Measurements from ENCODE around the gene CFAP299.
"Not testable (repeated sequence)": the region's sequence is repeated elsewhere in the genome, so short reads cannot be mapped to it uniquely, and the experiment has no call there.

CFAP299 gene

DNA sequence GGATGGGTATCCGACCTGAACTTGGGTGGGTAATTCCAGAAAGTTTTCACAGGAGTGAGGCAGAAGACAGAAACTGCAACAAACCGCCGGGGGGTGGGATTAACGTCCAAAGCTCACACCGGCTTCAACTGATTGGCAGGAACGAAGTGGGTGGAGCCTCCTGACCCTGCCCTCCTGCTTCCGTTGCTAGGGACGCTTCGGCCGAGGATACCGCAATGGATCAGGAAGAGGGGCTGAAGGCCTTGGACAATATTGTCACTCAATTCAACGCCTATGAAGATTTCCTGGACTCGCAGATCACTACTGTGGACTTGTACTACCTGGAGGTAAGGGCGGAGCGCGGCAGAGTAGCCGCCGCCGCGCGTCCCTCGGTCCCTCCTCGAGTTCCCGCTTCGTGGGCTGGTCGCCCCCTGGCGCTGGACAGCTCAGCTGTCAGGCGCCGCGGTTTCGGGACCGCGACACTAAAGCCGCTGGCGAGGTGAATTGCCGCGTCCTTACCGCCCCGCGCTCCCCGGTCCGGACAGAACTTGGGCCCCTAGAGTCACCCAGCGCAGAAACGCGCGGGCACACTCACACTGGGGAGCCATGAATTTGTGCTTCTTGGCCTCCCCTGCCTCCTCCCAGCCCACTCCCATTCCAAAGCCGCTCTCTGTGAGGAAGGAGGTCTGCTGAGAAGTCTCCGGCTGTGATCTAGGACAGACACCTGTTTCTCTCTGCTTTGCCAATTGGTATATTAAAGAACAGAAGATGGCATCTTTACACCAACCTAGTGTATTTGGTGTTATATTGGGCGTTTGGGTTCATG, at the start of gene CFAP299:
TSS of gene CFAP299 (plus strand) at position 177 of the 805 bp plus-strand sequence.
- DNase-seq (ENCODE audit: low read depth in 1 of 2, low spot score in 1 of 2): peak; percentile 9 to 54

DNA sequence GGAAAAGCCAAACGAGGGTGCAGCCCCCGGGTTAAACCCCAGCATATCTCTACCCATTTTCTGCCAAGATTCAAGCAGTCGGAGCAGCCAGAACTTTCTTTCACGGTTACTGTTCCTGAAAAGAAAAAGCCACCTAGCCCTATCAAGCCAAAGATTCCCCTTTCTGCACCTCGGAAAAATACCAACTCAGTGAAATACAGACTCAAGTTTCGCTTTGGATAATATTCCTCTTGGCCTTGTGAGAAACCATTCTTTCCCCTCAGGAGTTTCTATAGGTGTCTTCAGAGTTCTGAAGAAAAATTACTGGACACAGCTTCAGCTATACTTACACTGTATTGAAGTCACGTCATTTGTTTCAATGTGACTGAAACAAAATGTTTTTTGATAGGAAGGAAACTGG, 49.1 kb upstream of the CFAP299 start:
- no peak for DNase-seq (ENCODE audit: low read depth in 1 of 2, low spot score in 1 of 2)

DNA sequence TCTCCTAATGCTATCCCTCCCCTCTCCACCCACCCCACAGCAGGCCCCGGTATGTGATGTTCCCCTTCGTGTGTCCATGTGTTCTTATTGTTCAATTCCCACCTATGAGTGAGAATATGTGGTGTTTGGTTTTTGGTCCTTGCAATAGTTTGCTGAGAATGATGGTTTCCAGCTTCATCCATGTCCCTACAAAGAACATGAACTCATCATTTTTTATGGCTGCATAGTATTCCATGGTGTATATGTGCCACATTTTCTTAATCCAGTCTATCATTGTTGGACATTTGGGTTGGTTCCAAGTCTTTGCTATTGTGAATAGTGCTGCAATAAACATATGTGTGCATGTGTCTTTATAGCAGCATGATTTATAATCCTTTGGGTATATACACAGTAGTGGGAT, 44.9 kb upstream of the CFAP299 start:
- DNase-seq (ENCODE audit: low read depth in 1 of 2, low spot score in 1 of 2): not testable (repeated sequence)

DNA sequence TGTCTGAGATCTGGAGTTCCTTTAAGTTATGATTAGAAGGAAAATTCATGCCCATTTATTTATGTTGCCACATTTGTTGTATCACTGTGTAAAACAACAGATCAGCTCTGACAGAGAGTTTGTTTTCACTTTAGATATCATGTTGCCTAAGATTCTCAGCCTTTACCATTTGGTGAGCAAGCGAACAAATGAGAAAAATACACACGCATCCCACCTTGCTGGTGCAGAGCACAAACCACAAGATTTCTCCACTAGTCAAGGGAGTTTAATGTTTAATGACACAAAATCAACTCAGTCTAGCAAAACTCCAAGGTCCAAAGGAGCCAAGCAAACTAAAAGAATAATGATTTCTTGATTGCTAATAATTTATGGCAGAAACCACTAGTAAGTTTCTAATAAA, 41.3 kb upstream of the CFAP299 start:
- DNase-seq (ENCODE audit: low read depth in 1 of 2, low spot score in 1 of 2): no peak

DNA sequence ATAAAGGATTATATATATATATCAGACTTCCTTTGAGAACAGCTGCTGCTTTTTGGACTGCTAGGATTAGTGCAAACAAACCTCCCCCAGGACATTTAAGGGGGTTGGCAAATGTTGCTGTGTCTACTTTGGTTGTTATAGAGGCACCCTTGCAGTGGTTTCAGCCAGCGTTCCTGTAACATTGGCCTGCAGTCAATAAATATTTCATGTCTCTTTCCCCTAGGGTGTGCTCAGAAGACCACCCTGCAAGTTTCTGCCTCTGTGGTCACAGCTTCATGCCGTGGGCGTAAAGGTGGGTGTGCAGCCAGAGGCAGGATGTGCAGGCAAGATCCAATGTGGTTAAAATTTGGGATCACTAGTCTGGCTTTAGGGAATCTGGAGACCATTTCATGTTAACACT, 40.2 kb upstream of the CFAP299 start:
- no peak for DNase-seq (ENCODE audit: low read depth in 1 of 2, low spot score in 1 of 2)

DNA sequence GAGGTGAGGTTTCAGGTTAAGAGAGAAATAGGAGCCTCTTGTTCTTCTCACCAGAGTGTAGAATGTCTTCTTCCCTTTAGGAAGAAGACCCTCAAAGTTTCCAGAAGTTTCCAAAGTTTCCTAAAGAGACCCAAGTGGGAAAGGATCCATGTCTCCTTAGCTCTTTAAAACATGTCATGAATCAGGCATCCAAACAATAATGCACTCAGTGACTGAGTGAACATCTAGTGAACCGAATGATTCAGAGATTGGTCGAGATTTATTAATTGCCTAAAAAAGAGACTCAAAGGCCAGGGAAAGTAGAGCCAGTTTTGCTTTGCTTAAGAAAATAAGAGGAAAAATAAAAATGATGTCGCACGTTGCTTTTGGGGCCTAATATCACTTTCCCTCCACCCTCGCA, 39.7 kb upstream of the CFAP299 start:
- no peak for DNase-seq (ENCODE audit: low read depth in 1 of 2, low spot score in 1 of 2)

DNA sequence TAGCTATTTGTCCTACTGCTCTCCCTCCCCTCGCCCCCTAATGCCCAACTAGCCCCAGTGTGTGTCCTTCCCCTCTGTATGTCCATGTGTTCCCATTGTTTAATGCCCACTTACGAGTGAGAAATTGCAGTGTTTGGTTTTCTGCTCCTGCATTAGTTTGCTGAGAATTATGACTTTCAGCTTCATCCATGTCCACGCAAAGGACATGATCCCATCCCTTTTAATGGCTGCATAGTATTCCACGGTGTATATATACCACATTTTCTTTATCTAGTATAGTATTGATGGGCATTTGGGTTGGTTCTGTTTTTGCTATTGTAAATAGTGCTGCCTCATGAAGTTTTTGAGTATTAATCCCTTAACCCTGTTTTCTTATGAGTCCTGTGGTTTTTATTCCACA, 33.6 kb upstream of the CFAP299 start:
- no peak for DNase-seq (ENCODE audit: low read depth in 1 of 2, low spot score in 1 of 2)

DNA sequence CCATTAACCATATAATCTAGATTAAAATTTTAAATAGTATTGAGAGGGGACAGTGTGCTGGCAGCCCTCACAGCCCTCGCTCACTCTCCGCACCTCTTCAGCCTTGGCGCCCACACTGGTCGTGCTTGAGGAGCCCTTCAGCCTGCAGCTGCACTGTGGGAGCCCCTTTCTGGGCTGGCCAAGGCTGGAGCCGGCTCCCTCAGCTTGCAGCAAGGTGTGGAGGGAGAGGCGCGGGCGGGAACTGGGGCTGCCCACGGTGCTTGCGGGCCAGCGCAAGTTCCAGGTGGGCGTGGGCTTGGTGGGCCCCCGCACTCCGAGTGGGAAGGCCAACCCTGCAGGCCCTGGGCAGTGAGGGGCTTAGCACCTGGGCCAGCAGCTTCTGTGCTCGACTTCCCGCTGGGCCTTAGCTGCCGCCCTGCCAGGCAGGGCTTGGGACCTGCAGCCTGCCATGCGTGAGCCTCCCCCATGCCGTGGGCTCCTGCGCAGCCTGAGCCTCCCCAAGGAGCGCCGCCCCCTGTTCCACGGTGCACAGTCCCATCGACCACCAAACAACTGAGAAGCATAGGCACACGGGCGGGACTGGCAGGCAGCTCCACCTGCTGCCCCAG, 32.8 kb upstream of the CFAP299 start:
- no peak for DNase-seq (ENCODE audit: low read depth in 1 of 2, low spot score in 1 of 2)

DNA sequence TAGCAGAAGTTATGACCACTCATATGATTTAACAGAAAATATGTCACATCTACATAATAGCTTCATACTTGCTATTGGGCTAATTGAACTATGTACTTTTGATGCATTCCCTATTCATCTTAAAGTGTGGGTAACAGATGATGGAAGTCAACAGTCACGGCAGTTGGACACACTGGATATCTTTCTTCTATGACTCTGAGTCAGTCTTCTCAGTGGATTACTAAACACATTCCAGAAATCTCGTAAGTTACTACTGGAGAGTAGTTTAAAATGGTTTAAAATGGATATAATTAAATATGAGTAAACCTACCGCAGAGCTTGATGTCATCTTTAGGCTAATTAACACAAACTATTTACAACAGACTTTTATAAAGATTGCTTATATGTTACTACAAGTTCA, 30.1 kb upstream of the CFAP299 start:
- no peak for DNase-seq (ENCODE audit: low read depth in 1 of 2, low spot score in 1 of 2)

DNA sequence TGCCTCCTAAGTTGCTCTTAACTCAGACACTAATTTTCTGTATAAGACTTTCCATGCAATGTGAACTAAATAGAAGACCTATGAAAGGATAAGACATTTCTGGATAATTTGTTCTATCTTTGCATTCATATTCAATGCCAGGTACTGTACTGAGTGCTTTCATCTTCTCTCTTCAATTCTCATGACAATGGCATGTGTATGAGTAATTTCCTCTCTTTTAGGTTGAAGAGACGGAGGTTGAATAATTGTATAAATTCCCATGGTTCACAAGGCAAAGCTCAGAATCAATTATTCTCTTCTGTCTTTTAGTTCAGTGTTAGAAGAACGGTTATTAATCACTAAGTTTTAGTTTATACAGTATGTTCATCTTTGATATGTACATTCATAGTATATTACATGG, 29.3 kb upstream of the CFAP299 start:
- DNase-seq (ENCODE audit: low read depth in 1 of 2, low spot score in 1 of 2): no peak

DNA sequence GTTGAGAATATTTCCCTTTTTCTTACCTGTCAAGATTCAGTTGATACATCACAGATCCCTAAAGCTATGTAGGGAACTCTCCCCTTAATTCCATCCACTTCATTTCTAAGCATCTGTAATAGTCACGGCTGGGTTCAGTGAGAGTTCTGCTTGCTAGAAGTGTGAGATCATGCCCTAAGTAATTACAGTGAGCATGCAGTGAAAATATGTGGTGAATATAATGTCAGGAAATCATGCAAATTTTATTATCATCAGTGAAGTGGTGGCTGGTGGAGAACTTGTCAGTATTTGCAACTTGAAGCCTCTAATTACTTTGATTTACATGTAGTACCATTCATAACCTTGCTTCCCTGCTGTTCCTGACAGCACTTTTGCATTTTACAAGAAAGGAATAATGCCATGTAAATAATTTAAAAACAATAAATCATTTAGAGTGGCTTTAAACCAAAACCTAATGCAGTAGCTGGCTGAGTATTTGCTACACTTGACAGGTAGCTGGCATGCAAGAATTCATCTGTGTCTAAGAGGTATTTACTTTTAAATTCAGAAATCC, 28.3 kb upstream of the CFAP299 start:
- no peak for DNase-seq (ENCODE audit: low read depth in 1 of 2, low spot score in 1 of 2)

DNA sequence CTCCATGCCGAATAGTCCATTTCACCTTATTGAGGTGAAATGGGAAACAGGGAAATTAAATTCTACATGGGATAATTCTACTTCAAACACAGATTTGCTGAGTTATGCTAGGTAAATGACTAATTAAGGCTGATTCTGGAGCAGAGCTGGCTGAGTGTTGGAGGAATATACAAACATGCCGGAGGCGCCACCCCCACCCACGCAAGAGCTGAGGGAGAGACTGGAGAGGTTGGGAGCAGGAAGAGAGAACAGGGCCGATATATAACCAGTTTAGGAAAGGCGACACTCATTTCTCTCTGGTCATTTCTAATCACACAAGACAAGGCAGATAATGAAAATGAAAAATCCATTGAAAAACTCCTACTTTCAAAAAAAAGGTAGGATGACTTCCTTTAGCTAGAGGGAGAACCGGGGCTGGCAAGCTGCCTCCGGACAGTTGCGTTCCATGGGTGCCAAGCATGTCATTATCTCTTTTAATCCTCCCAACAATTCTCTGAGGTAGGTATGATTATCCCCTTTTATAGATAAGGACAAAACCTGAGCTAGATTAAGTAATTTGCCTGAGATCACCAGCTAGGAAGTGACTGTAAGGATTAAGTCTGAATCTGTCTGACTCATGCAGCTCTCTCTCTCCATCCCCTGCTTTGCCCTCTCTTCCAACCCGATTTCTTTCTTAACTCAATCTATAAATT, 27.6 kb upstream of the CFAP299 start:
- no peak for DNase-seq (ENCODE audit: low read depth in 1 of 2, low spot score in 1 of 2)

DNA sequence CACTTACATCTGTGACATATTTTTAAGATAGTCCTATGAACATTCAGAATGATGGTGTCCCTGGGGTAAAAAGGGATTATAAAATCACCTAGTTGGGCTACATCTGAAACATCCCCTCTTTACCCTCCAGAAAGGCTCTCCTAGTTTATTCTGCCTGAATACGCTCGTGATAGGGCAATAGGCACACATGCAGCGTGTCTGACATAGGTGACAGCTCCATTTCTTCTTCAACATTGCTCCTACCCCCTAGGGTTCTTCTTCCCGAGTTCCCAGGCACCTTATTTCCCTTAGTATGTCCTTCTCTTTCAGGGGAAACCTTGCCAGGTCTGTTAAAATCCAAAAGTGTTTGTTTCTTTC, 27.1 kb upstream of the CFAP299 start:
- no peak for DNase-seq (ENCODE audit: low read depth in 1 of 2, low spot score in 1 of 2)

DNA sequence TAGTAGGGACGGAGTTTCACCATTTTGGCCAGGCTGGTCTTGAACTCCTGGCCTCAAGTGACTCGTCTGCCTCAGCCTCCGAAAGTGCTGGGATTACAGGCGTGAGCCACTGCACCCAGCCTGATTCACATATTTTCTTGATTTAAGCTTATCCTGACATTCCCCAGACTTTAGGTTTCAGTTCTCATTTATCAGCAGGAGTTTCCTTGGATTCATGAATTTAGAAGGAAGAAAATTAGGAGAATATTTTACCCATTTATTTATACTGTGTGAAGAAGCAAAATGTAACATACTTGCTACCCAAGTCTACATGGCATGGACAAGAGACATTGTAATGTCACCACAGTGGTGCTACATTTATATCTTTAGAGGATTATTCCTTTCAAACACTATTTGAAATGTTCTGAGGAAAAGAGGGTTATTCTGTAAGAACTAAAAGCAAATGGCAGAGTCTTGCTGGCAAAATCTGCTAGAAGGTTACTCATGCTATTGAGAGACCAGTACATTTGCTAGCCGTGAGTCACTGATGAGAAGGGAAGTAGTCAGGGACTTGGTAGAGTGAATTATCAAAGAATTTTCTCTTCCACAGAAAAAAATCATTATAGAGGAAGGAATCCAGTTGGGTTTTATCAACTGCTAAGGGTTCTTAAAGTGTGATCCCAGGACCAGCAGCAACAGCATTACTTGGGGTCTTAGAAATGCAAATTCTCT, 26.1 kb upstream of the CFAP299 start:
- DNase-seq (ENCODE audit: low read depth in 1 of 2, low spot score in 1 of 2): no peak

DNA sequence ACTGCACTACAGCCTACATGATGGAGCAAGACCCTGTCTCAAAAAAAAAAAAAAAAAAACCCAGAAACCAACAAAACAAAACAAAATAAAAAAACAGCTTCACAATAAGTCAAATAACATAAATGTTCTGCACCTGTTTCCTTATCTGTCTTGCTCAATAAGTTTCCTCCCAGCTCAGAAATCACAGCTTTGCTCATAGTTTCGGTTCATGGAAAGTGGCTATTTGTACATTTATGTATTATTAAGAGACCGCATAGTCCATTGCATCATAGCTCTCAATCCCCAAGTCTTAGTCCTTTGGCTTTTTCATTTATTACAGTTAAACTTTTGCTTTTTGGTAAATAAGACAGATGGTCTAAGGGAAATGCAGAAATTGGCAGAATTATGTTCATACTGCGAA, 24.4 kb upstream of the CFAP299 start:
- no peak for DNase-seq (ENCODE audit: low read depth in 1 of 2, low spot score in 1 of 2)

DNA sequence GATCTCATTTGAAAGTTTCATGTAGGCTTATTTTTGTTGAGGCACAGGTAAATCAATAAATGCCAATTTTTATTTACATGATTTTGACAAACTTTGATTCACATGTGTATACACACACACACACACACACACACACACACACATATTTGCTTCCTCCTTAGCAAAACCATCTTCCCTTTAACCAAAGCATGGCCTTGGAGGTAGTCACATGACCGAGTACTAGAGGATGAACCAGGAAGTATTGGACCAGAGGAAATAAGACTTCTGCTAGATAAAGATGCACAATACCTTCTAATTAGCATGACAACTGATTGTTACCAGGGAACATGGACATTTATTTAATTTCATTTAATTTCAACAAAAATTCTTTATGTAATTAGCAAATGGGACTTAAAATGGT, 23.4 kb upstream of the CFAP299 start:
- DNase-seq (ENCODE audit: low read depth in 1 of 2, low spot score in 1 of 2): no peak

DNA sequence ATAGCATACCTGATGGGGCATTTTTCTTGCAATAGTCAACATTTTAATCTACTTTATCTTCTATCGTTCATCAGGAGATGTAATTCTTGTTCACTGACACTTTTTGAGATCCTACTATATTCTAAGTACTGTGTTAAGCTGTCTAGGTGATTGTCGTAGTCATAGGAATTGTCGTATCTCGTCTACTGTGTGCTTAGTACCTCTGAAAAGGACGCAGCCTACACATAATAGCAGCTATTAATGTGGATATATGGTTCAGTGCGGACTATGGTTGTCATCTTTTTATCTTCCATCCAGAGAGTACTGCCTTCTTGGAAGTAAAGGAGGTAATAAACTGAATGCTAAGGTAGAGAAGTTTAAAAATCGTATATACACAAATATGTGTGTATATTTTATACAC, 21.9 kb upstream of the CFAP299 start:
- DNase-seq (ENCODE audit: low read depth in 1 of 2, low spot score in 1 of 2): no peak

DNA sequence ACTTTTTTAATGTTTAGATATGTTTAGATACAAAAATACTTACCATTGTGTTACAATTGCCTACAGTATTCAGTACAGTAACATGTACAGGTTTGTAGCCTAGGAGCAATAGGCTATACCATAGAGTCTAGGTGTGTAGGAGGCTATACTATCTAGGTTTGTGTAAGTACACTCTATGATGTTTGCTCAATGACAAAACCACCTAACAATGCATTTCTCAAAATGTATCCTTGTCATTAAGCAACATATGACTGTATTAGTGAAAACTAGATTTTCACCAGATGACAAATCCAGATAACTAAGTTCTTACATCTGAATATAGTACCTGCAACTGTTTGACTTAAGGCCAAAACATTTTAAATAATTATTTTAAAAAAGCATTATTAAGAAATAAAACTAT, 19.7 kb upstream of the CFAP299 start:
- not testable (repeated sequence) for DNase-seq (ENCODE audit: low read depth in 1 of 2, low spot score in 1 of 2)

DNA sequence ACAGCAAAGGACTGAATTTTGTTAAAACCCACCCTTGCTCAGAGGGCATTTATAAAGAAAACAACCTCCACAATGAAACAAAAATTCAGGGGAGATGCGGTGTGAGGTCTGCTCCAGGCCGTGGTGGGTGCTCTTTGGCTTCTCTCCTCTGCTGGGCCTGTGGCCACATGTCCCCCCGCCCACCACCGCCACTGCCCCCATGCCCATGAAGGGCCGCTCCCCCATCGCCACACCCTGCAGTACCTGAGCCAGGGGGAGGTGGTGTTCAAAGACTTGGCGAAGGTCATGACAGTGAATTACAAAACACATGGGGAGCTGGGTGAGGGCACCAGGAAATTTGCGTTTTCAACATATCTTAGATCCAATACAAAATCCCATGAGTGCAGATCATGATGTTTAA, 14.2 kb upstream of the CFAP299 start:
- DNase-seq (ENCODE audit: low read depth in 1 of 2, low spot score in 1 of 2): no peak

DNA sequence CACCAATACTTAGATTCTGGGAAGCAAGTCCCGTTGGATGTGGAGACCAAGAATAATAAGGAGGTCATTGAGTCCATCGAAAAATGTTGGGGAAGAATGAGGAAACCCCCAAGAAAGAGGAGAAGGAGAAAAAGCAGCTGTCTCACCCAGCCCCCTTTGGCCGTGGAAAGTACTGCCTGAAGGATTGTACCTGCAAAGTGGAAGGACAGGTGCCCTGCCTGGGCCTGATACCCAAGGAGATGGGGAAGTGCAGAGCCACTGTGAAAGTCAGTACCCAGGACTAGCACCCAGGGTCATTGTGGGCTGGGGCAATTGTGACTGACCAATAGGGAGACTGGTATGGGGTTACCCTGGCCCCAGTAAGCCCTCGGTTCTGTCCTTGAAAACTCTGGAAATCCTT, 13.8 kb upstream of the CFAP299 start:
- no peak for DNase-seq (ENCODE audit: low read depth in 1 of 2, low spot score in 1 of 2)

DNA sequence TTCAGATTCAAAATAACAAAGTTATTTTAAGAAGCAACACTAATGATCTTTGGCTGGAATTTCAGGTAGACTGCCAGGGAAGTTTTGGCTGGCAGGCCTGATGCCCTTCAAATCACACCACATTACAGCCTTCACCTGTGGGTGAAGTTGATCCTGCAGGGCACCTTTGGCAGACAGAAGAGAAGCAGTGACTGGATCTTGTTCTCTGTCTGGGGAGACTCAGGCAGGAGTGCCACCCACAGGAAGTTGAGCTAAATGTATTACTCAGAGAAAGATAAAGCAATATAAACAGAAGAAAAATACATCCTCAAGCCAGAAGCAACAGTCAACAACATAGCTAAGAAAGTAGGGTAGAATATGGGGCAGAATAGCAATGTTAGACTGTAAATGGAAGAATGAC, 12.8 kb upstream of the CFAP299 start:
- no peak for DNase-seq (ENCODE audit: low read depth in 1 of 2, low spot score in 1 of 2)

DNA sequence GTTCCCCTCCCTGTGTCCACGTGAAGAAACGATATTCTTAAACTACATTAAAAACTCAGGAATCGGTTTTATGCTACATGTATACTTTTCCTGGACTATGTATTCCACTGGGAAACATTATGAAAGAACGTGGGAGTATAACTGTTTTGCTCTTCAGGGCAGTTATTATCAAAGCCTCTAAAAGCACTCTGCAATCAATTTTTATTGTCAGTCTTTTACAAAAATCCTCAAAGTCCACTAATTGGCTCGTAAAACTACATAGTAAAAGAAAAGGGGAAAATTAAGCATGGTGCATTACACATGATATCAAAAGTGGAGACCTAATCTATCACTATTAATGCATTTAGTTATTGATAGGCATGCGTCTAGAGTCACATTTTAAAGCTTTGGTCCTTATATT, 11.4 kb upstream of the CFAP299 start:
- no peak for DNase-seq (ENCODE audit: low read depth in 1 of 2, low spot score in 1 of 2)
